HT-29 (cell line): ENCODE measurements around the gene CAMK2D. TPM values are rescaled to one million over a fixed set of nuclear protein-coding genes. Genes with fewer than 3 reads are reported as not detected.

Experiments used
- DNase-seq: peaks from one replicate; pipeline ENCODE4 v3.0.0-alpha.2; 2015; ENCODE audit warnings: low spot score
- total RNA-seq: library from RNA; depleted of rRNA; stranded (reverse); fragments of >200 nt; shearing (Covaris generic); gene quantifications from 2 replicates; pipeline ENCODE4 v1.2.3, GENCODE V29; 2014

CAMK2D gene
- total RNA-seq, 1 experiment from 2014 or later: 41.1 TPM

DNA sequence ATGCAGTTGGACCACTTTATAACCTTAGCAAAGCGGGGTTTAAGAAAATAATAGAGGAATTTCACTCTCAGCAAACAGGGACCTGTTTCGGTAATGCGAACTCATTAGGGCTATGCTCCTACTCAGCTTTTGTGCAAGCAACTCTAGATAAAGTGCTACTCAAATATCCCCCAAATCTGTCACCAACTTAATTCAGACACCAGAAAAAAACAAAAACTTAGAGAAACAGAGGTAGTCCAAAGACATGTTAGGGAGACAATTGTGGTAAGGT, 123.0 kb downstream of the CAMK2D start:
- DNase-seq: no peak

DNA sequence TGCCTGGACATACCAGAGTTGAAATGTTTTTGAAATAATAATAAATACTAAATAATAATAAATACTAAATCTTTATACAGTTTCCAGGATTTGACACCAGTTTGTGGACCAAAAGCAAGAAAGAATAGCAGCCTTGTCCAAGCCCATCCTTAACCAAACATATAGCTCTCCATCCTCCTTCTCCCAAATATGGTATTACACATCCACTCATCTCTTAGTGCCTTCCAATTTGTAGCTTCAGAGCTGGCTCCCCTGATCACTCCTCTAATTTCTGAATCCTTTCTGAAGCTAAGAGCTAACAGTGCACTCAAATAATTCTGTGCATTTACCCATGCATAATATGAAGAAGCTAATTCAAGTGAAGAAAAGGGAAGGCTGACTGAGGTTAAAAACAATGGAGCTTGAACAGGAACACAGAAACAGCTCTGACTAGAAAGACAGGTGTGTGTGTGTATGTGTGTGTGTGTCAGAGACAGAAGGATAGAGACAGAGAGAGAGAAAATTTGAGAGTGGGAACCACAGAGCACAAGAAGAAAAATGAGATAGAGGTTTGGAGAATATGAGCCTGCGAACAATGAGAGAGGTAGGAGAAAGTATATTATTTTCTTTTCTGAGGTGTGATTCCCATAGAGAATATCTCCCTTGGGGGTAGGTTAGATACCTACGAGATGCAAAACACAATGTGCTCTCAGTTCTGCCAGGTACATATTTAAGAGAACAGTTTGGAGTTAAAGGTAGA, 123.5 kb downstream of the CAMK2D start:
- no peak for DNase-seq

DNA sequence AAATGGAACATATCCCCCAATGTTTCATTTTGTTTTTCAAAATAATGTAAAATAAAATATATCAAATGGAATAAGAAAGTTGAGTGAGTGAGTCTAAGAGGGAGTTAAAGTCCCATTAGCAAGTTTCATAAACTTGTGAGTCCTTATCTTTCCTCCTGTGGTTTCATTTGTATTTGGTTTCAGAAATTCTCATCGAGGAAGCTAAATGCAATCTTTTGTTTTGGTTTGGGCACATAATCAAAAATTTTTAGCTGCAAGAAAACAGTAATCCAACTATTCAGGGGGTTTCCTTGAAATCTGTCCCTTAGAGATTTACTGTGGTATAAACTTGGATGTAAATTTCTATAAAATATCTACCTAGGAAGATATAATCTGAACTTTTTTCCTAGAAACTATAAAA, 124.2 kb downstream of the CAMK2D start:
- DNase-seq: no peak

DNA sequence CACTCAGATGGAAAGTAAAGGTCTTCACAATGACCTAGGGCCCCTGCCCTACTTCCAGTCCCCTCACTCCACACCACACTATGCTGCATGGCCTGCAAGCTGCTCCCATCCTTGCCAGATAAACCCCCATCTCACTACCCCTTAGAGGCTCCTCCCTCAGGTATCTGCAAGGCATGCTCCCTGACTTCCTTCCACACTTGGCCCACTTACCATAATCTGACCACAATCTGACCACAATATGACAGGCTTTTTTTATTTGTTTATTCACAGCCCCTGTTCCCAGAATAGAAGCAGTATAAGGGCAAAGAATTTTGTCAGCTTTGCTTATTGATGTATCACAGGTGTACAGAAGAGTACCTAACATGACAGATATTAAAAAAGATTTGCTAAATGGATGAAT, 124.7 kb downstream of the CAMK2D start:
- DNase-seq: peak; percentile 61

DNA sequence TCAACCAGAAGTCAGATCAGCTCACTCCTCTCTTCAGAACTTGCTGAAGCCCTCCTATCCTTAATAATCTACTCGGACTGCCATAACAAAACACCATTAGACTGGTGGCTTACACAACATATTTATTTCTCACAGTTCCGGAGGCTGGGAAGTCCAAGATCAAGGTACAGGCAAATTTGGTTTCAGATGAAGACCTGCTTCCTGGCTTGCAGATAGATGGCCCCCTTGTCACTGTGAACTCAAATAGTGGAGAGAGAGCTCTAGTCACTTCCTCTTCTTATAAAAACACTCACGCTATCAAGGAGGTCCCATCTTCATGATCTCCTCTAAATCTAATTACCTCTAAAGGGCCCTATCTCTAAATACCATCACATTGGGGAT, 125.1 kb downstream of the CAMK2D start:
- DNase-seq: peak; percentile 25

DNA sequence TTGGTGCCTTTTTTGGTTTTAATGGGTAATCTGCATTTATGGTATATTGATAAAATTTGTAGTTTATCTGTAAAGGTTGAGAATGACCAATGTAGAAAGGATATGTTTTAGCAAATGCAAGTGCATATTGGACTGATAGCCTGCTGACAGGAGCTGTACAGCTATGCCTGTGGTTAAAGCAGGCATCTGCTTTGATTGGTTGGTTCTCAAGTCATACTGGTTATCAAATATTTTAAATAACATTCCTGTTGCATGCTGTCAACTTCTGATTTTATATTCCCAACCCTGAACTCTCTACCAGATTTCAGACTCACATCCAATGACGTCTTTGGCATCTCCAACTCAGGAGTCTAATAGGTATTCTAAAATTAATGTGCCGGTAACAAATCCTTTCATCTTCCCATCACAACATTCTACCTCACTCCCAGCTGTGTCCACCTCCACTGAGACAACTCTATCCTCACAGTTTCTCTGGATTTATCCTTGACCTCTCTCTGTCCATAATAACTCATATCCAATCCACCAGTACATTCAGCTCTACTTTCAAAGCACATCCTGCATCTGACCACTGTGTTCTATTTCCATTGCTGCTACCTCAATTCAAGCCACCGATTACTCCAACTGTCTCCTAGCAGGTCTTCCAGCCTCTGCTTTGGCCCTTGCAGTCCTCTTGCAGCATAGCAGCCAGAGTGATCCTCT, 125.7 kb downstream of the CAMK2D start:
- no peak for DNase-seq

DNA sequence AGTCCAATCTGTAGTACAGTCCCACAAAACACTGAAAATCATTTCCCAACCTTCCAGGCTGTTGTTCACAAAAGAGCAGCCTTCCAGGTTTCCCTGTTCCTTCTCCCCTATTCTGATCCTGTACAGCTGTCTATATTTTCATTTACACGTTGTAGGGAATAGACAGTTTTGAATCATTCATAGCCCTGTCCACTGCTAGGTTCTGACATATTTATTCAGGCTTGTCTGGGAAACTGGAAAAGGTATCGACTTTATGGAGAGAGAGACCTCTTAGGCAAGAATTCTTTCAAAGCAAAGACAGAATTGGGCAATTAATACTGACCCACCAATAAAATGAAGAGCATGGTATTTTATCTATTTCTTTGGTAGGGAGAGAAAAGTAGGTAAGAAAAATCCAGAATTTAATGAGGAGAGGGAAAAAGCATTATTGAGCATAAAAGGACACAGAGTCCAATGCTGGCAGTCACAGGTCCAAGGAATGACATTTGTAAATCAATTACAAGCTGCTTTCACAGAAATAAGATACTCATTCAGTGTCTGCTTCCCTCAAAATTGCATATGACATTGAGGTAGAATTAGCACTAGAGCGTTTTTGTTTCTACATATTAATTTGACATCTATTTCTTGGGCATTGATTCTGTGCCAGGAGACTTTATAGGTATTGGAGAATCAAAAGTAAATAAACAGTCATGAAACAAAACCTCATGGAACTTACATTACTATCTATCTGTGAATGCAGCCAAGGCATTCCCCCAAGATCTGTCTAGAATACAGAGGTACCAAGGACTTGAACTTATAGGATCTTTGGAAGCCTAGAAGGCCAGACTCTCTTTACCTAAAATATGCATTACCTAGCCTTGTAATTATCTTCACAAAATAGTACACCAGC, 127.2 kb downstream of the CAMK2D start:
- DNase-seq: no peak

DNA sequence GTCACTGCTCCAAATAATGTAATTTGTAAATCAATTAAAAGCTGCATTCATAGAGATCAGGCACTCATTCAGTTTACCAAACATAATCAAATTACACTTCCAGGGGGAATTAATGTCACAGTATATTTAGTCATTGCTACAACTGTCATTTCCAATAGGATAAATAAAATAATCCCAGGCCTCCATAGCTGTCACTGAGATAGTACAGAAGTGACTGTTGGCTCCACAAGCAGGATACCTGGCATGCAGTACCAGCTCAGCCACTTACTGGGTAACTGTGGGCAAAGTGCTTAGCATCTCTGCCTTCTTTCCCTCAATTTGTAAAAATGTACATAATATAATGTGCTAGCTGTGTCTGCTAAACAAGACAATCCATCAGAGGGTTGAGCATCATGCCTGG, 128.1 kb downstream of the CAMK2D start:
- DNase-seq: no peak

DNA sequence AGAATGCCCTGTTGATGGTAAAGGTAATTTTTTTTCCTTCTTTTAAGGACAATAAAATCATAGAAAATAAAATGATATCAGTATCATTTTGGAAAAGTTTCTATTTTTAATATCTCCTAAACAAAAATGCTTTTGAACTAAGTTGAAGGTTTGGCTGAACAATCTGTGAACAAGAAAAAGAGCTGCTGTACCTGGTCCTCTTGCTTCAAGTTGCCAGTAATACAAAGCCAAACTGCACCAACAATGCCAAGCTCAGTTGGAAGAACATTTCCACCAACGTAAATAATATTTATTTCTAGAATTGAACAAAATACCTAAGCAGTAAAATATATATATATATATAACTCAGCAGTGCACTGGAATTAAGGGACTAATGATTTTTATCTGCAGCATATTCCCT, 132.8 kb downstream of the CAMK2D start:
- no peak for DNase-seq

DNA sequence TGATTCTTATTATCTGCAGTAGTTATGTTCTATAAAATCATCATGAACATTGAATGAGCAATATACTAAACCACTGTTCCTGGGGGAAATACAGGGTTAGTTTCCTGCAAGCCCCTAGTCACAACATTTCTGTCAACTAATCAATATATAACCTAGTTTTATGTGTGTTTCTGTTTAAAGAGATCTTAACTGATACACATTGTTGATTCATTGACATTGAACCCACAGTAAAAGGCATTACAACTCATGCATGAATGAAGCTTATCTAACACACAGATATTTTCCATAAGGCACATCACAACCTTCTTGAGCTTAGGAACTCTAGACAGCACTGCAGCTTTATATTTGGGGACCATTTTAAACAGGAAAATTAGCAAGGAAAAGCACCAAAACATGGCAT, 134.2 kb downstream of the CAMK2D start:
- no peak for DNase-seq

DNA sequence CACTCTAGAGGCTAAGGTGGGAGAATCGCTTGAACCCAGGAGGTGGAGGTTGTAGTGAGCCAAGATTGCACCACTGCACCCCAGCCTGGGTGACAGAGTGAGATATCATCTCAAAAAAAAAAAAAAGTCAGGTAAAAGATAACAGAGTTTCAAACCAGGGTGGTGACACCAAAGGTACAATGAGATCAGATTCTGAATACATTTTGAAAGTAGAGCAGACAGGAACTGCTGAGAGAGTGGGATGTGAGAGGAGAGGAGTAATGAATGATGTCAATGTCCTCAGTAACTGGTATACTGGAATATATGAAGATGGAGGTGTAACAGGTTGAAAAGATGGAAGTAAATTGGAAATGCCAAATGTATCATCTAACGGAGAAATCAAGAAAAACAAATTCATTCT, 135.6 kb downstream of the CAMK2D start:
- DNase-seq: no peak

DNA sequence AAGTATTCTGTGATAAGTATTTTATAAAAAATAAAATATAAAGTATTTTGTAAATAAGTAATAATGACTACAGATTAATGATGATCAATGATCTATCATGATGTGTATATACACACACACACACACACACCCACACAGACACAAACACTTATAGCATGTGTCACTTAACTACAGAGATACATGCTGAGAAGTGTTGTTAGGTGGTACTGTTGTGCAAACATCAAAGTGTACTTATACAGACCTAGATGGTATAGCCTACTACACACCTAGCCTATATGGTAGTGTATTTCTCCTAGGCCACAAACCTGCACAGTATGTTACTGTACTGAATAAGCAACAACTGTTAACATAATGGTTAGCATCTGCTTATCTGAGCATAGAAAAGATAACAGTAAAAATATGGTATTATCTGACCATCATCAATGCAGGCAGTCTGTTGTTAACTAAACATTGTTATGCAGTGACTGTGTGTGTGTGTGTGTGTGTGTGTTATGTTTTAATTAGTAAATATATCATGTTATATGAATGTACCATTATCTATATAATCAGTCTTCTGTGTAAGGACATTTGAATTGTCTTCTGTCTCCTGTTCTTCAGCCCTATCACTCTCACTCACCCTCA, 138.2 kb downstream of the CAMK2D start:
- no peak for DNase-seq

DNA sequence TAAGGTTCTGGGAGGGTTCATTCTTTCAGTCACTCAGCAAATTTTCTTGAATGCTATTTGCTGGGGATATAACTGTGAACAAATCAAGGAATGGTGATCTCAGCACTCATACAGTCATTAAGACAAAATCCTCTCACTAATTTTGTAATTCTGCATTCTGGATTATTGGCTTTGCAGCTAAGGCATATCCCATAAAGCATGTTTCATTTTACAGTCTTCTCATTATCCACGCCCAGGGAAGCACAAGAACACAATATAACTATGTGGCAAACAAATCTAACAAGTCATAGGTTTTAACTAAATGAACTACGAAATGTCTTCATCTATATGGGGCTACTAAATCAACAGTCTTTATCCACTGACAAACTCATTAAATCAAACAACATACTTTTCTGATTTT, 139.9 kb downstream of the CAMK2D start:
- no peak for DNase-seq

DNA sequence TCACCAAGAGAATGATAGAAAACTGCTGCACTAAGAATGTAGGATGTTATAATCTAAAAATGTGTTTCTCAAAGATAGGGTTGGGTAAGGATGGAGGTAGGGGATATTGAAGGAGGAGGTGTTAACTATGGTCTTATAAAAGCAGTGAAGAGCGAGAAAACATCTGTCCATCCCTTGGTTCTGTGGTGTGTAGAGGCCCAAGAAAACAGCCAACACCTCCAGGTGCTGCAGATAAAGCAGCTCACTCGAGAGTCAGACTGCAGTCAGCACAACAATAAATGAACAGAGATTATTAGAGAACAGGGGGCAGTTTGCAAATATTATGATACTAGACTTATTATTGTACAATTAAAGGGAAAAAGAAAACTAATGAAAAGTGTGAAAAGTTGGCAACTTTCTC, 141.5 kb downstream of the CAMK2D start:
- DNase-seq: no peak

DNA sequence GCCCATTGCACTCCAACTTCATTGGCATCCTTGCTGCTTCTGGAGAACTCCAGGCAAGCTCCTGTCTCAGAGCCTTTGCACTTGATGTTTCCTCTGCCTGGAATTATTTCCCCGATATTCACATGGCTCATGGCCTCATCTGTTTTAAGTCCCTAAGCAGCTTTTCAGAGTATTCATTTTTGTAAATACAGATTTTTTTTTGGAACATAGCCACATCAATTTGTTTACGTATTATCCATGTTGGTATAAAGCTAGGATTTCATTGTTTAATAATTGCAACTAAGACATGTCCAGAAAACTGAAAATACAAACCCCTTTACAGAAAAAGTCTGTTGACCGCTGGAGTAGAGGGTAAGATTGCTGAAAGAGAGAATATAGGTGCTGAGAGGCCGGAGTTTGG, 142.0 kb downstream of the CAMK2D start:
- no peak for DNase-seq

DNA sequence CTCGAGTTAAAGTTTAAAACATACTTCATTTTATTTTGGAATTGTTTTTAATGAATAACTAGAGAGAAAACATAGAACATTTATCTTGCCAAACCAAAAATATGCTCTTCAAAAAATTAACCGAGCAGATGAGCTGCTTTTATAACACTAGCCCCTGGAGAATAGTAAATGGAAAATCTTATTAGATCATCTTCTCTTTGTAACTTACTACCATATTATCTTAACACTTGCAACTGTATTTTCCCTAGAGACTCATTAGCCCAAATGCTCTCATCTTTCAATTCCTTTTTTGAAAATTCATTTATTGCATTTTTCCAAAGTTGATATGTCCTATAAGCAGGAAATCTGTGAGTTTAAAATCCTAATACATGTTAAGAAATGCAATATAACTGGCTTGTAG, 143.3 kb downstream of the CAMK2D start:
- no peak for DNase-seq

DNA sequence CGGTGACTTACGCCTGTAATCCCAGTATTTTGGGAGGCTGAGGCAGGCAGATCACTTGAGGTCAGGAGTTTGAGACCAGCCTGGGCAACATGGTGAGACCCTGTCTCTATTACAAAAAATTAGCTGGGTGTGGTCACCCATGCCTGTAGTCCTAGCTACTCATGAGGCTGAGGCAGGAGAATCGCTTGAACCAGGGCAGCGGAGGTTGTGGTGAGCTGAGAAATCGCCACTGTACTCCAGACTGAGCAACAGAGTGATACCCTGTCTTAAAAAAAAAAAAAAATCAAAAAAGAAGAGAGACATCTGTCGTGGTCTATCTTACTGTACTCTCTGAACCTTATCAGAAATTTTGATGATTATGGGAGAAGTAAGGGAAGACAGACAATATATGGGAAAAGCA, 144.3 kb downstream of the CAMK2D start:
- no peak for DNase-seq

DNA sequence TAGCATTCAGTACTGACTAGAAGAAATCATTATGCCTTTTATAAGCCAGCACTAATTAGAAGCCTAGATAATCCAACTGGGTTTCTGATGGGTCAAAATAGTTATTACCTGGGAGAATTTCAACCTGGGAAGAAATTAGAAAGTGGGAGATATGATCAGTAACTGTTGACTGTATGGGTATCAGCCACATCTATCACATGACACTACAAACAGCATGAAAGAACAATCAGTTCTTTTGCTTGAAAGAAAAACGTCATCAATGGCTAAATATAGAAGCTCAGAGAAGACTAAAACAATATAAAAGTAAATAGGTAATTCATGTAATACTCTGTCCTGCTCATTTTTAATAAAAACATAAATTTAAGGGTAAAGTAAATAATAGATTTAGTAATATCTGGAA, 145.1 kb downstream of the CAMK2D start:
- no peak for DNase-seq

DNA sequence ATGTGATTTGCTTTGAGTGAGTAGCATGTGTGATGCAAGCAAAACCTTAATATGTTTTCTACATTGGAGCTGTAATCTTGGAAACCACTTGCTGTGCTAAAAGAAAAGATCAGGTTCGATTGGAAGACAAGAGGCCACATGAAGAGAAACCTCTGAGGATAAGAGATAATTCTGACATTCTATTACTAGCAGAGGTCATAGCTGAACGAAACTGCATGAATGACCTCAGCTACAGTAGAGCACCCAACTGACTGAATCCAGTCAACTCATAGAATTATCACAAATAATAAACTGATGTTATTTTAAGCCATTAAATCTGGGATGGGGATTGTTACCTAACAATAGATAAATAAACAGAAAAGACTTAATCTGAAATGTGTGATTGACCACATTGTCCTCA, 147.1 kb downstream of the CAMK2D start:
- DNase-seq: no peak

DNA sequence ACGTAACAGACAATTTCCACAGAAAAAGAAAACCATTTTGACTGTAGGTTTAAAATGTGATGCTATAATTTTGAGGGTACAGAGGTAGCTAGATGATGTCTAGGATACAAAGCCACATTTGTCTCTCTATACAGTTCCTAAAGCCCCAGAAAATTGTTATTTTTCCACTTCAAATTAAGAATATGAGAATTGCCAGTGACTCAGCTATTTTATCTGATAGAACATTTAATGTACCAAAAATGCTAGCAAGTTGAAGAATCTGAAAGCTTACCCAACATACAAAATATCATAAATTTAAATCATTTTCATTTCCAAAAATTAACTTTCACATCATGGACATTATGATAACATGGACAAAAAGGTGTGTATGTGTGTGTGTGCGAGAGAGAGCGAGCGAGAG, 148.0 kb downstream of the CAMK2D start:
- no peak for DNase-seq

DNA sequence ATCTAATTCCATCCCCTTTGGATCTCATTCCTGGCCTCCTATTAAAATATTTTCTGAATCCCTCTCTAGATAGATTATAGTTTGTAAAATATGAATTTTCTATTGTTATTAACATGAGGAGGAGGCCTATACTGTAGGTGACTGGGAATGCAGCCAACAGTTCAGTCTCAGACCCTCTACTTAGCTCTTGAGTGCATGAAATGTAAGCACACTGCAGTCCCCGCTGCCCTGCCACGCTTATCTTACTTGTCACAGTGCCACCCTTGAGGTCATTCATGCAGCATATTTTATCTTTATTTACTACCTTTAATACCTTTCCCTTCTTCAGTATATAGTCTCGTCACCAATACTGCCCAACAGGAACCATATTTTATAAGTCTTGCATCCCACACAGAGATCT, 151.0 kb downstream of the CAMK2D start:
- DNase-seq: no peak

DNA sequence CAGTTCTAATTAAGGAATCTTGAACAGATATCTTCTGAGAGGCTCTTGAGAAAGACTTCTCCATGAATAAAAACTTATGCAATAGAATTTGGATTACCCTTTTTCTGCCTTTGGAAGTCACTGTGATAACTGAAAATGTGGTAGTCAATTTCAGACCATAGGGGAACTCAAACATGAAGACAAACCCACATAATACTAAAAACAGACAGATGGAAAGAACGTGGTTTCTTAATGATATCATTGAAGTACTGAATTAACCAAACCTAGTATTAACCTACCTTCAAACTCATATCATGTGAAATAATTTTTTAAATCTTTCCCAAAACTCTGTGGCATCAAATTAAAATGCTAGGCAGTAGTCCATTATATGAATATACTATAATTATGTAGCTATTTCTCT, 153.5 kb downstream of the CAMK2D start:
- DNase-seq: no peak
